Esophagus muscularis mucosa (tissue), 3 donors: ENCODE results near the gene MICAL3.

Experiments
- POLR2AphosphoS5 ChIP-seq, 2 donors: sonication (generic); formaldehyde crosslinking; IDR thresholded peaks; one replicate each; pipeline ENCODE4 v1.6.1; 2017; ENCODE audit warnings: antibody characterized with exemption in 2 of 2
- TF ChIP-seq, protein P1 (sequence below), 3 experiments: fragments of 200-600 bp in 2 of 3; fragments of 450-650 bp in 1 of 3; sonication (generic) in 2 of 3; IDR thresholded peaks; one replicate each; pipeline ENCODE4 v1.5.1; 2017 to 2019; ENCODE audit warnings: antibody characterized with exemption in 3 of 3, mild to moderate bottlenecking in 2 of 3, moderate library complexity in 1 of 3

DNA sequence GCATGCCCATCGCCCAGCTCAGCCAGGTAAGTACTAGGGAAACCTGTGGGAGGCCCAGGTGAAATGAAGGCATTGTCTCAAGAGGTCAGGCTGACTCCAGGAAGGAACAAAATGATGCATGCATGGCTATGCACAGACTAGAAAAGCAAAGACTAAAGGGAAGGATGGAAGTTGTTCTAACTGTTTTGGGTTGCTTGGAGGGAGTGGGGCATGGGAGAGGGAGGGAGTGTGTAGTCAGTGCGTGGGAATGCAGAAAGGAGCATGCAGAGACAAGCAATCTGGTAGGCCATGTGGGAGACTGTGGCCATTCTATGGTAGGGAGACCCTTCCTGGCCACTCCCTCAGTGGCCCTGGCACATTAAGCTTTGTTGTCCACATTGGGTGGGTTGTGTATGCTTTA is 2.9 kb downstream of the MICAL3 start:
- TF ChIP-seq POLR2AphosphoS5 (IDR thresholded peaks at IDR 0.05) = no peak
- TF ChIP-seq, protein P1, sequence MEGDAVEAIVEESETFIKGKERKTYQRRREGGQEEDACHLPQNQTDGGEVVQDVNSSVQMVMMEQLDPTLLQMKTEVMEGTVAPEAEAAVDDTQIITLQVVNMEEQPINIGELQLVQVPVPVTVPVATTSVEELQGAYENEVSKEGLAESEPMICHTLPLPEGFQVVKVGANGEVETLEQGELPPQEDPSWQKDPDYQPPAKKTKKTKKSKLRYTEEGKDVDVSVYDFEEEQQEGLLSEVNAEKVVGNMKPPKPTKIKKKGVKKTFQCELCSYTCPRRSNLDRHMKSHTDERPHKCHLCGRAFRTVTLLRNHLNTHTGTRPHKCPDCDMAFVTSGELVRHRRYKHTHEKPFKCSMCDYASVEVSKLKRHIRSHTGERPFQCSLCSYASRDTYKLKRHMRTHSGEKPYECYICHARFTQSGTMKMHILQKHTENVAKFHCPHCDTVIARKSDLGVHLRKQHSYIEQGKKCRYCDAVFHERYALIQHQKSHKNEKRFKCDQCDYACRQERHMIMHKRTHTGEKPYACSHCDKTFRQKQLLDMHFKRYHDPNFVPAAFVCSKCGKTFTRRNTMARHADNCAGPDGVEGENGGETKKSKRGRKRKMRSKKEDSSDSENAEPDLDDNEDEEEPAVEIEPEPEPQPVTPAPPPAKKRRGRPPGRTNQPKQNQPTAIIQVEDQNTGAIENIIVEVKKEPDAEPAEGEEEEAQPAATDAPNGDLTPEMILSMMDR (IDR thresholded peaks at IDR 0.05) = no peak
